Peyer's patch (tissue), 4 donors: ENCODE results near the gene TMEM87A. TPM values are rescaled to one million over a fixed set of nuclear protein-coding genes. Genes with fewer than 3 reads are reported as not detected.

Experiments used
- DNase-seq, 3 donors: peaks; one replicate each; pipeline ENCODE4 v3.0.0-alpha.2; 2017 to 2019
- H3K27ac ChIP-seq, 4 donors: fragments of 200-600 bp; sonication (generic); one replicate each; pipeline ENCODE4 v1.5.1; 2016 to 2019
- H3K27me3 ChIP-seq, 2 donors: fragments of 200-600 bp; sonication (generic); one replicate each; pipeline ENCODE4 v1.5.1; 2019
- H3K36me3 ChIP-seq, 3 donors: fragments of 200-600 bp; sonication (generic); one replicate each; pipeline ENCODE4 v1.5.1; 2016 to 2019
- H3K4me1 ChIP-seq, 4 donors: fragments of 200-600 bp; sonication (generic); one replicate each; pipeline ENCODE4 v1.5.1; 2016 to 2019
- H3K4me3 ChIP-seq, 4 donors: fragments of 200-600 bp; sonication (generic); 1 replicate in 3 of 4; 2 replicates in 1 of 4; pipeline ENCODE4 v1.5.1; 2016 to 2019; ENCODE audit warnings: mild to moderate bottlenecking in 1 of 4
- H3K9me3 ChIP-seq, 4 donors: fragments of 200-600 bp; sonication (generic); one replicate each; pipeline ENCODE4 v1.5.1; 2016 to 2019; ENCODE audit warnings: mild to moderate bottlenecking in 1 of 4
- POLR2A ChIP-seq, 2 donors: fragments of 450-650 bp; IDR thresholded peaks; one replicate each; pipeline ENCODE4 v1.5.1; 2017; ENCODE audit warnings: antibody characterized with exemption in 2 of 2, mild to moderate bottlenecking in 2 of 2, moderate library complexity in 2 of 2
- total RNA-seq, 4 donors: library from RNA; depleted of rRNA; stranded (reverse); fragments of >200 nt; gene quantifications; one replicate each; pipeline ENCODE4 v1.1.0, GENCODE V29; 2016
- TF ChIP-seq, protein P1 (sequence below), 6 experiments: fragments of 450-650 bp in 4 of 6; fragments of 200-600 bp in 2 of 6; sonication (generic) in 1 of 6; IDR thresholded peaks; one replicate each; pipeline ENCODE4 v1.5.1; 2017 to 2019; ENCODE audit warnings: antibody characterized with exemption in 6 of 6, mild to moderate bottlenecking in 3 of 6, moderate library complexity in 1 of 6

TMEM87A gene
- total RNA-seq, 4 donors from 2014 or later: 47.5 to 61.9 (median 53.6) TPM

GRCh38 chr15:42285034-42285433 lies 11.8 kb upstream of the TMEM87A start:
- Histone ChIP-seq H3K27ac (no peak overlapping the region), H3K4me3 (no peak overlapping the region), H3K9me3 (no peaks in the 10 kb centered on the region), H3K27me3 (no peaks in the 10 kb centered on the region), H3K36me3 (peaks cover 0 to 46% (median 0%) of the 10 kb centered on the region in 3 donors), H3K4me1 (peaks cover 0 to 9% (median 0%) of the 10 kb centered on the region in 4 donors)
- no peak for DNase-seq
- TF ChIP-seq, protein P1, sequence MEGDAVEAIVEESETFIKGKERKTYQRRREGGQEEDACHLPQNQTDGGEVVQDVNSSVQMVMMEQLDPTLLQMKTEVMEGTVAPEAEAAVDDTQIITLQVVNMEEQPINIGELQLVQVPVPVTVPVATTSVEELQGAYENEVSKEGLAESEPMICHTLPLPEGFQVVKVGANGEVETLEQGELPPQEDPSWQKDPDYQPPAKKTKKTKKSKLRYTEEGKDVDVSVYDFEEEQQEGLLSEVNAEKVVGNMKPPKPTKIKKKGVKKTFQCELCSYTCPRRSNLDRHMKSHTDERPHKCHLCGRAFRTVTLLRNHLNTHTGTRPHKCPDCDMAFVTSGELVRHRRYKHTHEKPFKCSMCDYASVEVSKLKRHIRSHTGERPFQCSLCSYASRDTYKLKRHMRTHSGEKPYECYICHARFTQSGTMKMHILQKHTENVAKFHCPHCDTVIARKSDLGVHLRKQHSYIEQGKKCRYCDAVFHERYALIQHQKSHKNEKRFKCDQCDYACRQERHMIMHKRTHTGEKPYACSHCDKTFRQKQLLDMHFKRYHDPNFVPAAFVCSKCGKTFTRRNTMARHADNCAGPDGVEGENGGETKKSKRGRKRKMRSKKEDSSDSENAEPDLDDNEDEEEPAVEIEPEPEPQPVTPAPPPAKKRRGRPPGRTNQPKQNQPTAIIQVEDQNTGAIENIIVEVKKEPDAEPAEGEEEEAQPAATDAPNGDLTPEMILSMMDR (IDR thresholded peaks at IDR 0.05): no peak
- TF ChIP-seq POLR2A (IDR thresholded peaks at IDR 0.05): no peak

DNA sequence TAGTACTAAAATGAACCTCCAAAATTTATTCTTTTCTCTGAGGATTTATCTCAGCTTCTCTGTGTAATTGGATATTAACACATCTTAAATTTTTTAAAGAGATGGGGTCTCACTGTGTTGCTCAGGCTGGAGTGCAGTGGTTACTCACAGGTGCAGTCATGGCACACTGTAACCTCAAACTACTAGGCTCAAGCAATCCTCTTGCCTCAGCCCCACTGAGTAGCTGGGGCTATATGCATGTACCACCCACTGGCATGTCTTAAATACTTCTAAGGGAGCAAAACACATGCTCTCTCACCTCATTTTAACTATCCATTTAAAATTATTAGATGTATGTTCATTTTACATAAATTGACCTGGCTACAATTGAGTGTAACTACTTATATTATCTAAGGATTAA lies 11.3 kb upstream of the TMEM87A start:
- peaks cover 0 to 9% (median 0%) of the 10 kb centered on the region in 4 donors for H3K4me1 ChIP-seq
- H3K4me3 ChIP-seq: no peak overlapping the region
- TF ChIP-seq POLR2A (IDR thresholded peaks at IDR 0.05): no peak
- TF ChIP-seq, protein P1 (IDR thresholded peaks at IDR 0.05): no peak
- H3K36me3 ChIP-seq: peaks cover 0 to 50% (median 0%) of the 10 kb centered on the region in 3 donors
- H3K27ac ChIP-seq: no peak overlapping the region
- no peaks in the 10 kb centered on the region for H3K9me3 ChIP-seq
- H3K27me3 ChIP-seq: no peaks in the 10 kb centered on the region
- DNase-seq: no peak

DNA sequence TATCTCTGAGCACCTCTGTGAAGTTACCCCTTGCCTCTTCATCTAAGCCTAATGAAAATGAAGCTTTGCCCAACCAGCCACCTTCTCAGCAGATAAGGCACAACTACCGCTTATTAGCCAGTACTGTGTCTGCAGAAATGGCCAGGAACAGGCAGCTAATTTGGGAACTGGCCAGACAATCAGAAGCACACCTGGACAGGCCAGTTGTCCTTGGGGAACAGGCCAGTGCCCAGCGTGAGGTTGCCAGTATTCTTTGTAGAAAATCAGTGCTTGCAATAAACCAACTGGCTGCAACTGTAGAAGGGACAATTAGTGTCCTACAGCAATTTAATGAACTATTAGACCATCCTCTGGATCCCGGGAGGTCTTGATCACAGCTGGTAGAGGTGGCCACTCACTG lies 10.4 kb upstream of the TMEM87A start:
- no peaks in the 10 kb centered on the region for H3K9me3 ChIP-seq

GRCh38 chr15:42282926-42283325 lies 9.7 kb upstream of the TMEM87A start:
- no peaks in the 10 kb centered on the region for H3K9me3 ChIP-seq
- peaks cover 0 to 51% (median 0%) of the 10 kb centered on the region in 3 donors for H3K36me3 ChIP-seq
- no peak overlapping the region for H3K27ac ChIP-seq
- no peak overlapping the region for H3K4me3 ChIP-seq
- DNase-seq: no peak
- peaks cover 0 to 9% (median 0%) of the 10 kb centered on the region in 4 donors for H3K4me1 ChIP-seq
- TF ChIP-seq, protein P1 (IDR thresholded peaks at IDR 0.05): no peak
- TF ChIP-seq POLR2A (IDR thresholded peaks at IDR 0.05): no peak
- no peaks in the 10 kb centered on the region for H3K27me3 ChIP-seq

More for the DNA sequence above, 10.4 kb upstream of the TMEM87A start:
- H3K4me1 ChIP-seq: peaks cover 0 to 9% (median 0%) of the 10 kb centered on the region in 4 donors
- no peak overlapping the region for H3K27ac ChIP-seq
- no peak for TF ChIP-seq POLR2A (IDR thresholded peaks at IDR 0.05)
- TF ChIP-seq, protein P1 (IDR thresholded peaks at IDR 0.05): no peak
- H3K36me3 ChIP-seq: peaks cover 0 to 53% (median 0%) of the 10 kb centered on the region in 3 donors
- H3K4me3 ChIP-seq: no peak overlapping the region
- DNase-seq: no peak
- no peaks in the 10 kb centered on the region for H3K27me3 ChIP-seq

DNA sequence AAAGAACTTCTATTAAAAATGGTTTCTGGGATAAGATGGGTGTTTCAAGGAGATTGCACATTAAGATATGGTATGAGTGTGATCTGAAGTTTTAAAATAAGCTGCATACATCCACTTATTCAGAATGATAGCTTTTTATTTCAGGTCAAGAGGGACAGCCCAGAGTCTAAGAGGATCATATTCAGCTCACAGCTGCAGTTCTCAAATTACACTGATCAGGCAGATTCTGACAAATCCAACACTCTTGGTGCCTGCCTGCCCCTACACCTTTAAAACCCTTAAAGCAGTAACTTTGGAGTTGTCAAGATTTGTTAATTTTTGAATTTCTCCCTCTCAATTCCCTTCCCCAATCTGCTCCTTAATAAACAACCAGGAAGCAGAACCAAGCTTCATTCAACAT lies 9.1 kb upstream of the TMEM87A start:
- H3K36me3 ChIP-seq: peaks cover 0 to 47% (median 0%) of the 10 kb centered on the region in 3 donors
- no peaks in the 10 kb centered on the region for H3K27me3 ChIP-seq

More for the DNA sequence above, 9.1 kb upstream of the TMEM87A start:
- Histone ChIP-seq H3K4me1 (peaks cover 0 to 3% (median 0%) of the 10 kb centered on the region in 4 donors), H3K9me3 (no peaks in the 10 kb centered on the region), H3K27ac (no peak overlapping the region), H3K4me3 (no peak overlapping the region)
- DNase-seq: no peak
- TF ChIP-seq, protein P1 (IDR thresholded peaks at IDR 0.05): no peak
- no peak for TF ChIP-seq POLR2A (IDR thresholded peaks at IDR 0.05)
